Fibroblast of lung (primary cell): ENCODE measurements around the gene KIF25.

Source experiments
- EZH2 ChIP-seq: IDR thresholded peaks from 2 replicates; pipeline ENCODE4 v1.5.1; 2012; ENCODE audit warnings: low read length, control low read depth, mild to moderate bottlenecking; ENCODE audit errors: missing control alignments
- TF ChIP-seq, protein P1 (sequence below), 2 donors: IDR thresholded peaks in 1 of 2; conservative IDR thresholded peaks in 1 of 2; 1 replicate in 1 of 2; 2 replicates in 1 of 2; pipeline ENCODE4 v1.5.1; 2011 to 2012; ENCODE audit warnings: low read length in 2 of 2, control low read depth in 1 of 2, inconsistent platforms in 1 of 2, low read depth in 1 of 2, mild to moderate bottlenecking in 1 of 2

- TF ChIP-seq, protein P1, sequence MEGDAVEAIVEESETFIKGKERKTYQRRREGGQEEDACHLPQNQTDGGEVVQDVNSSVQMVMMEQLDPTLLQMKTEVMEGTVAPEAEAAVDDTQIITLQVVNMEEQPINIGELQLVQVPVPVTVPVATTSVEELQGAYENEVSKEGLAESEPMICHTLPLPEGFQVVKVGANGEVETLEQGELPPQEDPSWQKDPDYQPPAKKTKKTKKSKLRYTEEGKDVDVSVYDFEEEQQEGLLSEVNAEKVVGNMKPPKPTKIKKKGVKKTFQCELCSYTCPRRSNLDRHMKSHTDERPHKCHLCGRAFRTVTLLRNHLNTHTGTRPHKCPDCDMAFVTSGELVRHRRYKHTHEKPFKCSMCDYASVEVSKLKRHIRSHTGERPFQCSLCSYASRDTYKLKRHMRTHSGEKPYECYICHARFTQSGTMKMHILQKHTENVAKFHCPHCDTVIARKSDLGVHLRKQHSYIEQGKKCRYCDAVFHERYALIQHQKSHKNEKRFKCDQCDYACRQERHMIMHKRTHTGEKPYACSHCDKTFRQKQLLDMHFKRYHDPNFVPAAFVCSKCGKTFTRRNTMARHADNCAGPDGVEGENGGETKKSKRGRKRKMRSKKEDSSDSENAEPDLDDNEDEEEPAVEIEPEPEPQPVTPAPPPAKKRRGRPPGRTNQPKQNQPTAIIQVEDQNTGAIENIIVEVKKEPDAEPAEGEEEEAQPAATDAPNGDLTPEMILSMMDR (conservative IDR thresholded peaks at IDR 0.05 in 1 of 2, IDR thresholded peaks at IDR 0.05 in 1 of 2; ENCODE audit: low read depth in 1 of 2, low read length in 2 of 2) = no peak
- TF ChIP-seq EZH2 = no peak
Measured at GRCh38 chr6:168063431-168063830, 66.0 kb downstream of the KIF25 start.
